ENCODE data around the gene SH3YL1.

Gene SH3YL1

DNA sequence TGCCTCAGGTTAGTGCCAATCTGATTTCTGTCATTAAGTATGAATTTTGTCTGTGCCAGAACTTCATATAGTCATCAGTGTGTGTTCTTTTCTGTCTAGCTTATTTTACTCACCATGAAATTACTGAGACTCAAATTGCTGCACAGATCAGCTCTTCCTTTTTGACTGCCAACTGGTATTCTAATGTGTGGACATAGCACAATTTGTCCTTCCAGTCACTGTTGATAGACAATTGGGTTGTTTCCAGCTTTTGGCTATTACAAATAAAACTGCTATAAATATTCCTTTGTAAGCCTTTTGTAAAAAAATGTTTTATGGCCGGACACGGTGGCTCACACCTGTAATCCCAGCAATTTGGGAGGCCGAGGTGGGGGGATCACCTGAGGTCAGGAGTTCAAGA is 7.7 kb downstream of the SH3YL1 start:
- no peak for DNase-seq

- no peak for DNase-seq
These were observed 8.6 kb downstream of the SH3YL1 start for GRCh38 chr2:255195-255594.

DNA sequence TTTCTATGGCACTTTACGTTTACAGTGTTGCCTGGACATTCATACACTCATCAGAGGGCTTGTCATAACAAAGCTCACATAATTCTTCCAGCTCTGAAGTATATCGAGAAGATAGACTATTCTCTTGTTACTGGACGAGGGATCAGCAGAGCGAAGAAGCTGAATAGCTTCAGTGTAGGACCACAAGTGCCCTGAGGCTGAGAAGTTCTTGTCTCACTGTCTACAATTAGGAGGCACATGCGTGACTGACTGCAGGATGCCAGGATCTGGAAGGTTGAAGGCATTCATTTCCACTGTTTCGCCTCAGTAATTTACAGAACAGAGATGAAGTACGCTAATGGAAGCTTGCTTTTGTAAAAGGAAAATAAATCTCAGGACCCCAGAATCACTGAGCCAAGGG is 9.6 kb downstream of the SH3YL1 start:
- DNase-seq: no peak

DNA sequence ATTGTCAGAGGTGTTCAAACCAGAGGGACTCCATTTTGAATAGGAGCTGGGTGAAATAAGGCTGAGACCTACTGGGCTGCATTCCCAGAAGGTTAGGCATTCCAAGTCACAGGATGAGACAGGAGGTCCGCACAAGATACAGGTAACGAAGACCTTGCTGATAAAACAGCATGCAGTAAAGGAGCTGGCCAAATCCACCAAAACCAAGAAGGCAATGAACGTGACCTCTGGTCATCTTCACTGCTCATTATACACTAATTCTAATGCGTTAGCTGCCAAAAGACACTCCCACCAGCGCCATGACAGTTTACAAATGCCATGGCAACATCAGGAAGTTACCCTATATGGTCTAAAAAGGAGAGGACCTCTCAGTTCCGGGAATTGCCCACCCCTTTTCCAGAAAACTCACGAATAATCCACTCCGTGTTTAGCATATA is 10.6 kb downstream of the SH3YL1 start:
- DNase-seq: no peak

- no peak for DNase-seq
These were observed 11.7 kb downstream of the SH3YL1 start for GRCh38 chr2:252001-252602.

GRCh38 chr2:249538-250042 is 14.2 kb downstream of the SH3YL1 start:
- no peak for DNase-seq

DNA sequence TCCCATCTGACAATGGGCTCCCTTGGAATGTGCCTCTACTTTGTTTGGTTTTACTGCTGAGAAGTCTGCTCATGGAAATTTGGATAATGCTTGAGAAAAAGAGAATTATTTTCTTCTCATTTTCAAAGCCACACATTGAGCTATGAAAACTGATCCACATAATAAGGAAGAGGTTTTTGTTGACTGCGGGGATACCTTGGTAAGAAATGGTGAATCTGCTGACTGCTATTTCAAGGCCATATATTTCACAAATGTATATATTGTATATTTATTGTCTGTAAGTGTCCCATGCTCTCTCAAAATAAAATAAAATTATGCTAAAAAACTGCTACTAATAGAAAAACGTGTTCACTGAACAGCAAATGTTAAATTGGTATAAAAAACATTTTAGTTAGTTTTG is 15.1 kb downstream of the SH3YL1 start:
- DNase-seq: no peak

DNA sequence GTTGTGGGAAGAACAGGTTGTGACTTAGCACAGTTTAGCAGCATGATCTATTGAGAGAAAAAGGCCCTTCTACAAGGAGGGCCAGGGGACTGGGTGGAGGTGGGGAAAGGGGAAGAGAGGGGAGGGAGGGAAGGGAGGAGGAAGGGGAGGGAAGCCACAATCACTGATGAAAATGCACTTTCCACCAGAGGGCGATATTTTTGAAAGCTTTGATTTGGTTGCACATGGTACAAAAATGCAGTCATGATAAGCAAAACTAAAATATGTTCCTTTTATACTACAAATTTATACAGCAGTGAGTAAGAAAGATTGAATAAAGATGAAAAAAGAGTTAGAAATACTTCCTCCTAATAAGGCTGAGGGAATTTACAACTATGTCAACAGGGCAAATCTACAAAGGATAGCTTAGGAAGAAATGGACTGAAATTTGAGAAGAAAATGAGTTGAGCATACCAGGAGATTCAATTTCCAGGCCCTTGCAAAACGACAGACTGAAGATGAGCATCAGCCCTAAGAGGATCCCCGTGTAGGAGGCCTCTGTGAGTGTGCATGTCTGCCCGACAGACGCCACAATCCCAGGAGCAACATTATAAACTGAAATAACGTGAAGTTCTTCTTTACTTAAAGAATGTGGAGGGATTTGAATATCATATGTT is 17.2 kb downstream of the SH3YL1 start:
- DNase-seq: peak; percentile 48

DNA sequence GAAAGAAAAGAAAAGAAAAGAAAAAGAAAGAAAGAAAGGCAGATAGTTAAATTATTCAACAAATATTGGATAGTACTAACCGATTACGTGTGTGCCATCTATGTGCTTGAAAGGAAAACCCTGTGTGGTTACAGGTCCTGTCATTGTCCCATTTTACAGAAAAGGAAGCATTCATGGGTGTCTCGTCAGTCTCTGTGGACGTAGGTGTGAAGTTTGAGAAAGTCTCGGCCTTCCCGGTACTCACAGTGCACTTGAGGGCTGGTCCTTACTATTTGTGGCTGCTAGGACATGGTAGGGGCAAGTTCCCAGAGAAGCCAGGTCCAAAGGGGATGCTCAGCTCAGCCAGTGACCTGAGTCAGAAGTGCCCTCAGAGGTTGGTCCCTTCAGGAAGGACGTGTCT is 19.3 kb downstream of the SH3YL1 start:
- DNase-seq: no peak

GRCh38 chr2:238869-239268 is 25.0 kb downstream of the SH3YL1 start:
- no peak for DNase-seq

GRCh38 chr2:238431-238830 is 25.4 kb downstream of the SH3YL1 start:
- DNase-seq: no peak

GRCh38 chr2:237878-238277 is 26.0 kb downstream of the SH3YL1 start:
- DNase-seq: peak; percentile 17

GRCh38 chr2:236993-237539 is 26.8 kb downstream of the SH3YL1 start:
- peak; percentile 12 for DNase-seq

GRCh38 chr2:234421-234820 is 29.4 kb downstream of the SH3YL1 start:
- no peak for DNase-seq

DNA sequence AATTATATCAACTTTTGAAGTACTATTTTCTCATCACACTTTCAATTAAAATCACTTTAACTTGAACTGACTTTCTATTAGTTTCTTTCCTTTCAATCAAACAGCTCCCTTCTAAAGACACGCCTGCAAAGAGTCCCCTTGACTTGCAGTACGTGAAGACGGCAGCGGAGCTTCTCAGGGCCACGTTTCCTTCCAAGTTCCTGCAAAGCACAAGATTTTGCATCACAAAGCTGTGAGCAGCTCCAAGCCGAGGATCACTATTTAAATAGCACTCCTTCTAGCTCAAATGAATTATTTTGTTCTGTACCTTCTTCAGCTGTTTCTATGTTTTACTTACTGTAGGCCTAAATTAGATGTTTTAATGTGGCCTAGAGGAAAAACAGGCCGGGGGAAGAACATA is 30.8 kb downstream of the SH3YL1 start:
- DNase-seq: no peak

DNA sequence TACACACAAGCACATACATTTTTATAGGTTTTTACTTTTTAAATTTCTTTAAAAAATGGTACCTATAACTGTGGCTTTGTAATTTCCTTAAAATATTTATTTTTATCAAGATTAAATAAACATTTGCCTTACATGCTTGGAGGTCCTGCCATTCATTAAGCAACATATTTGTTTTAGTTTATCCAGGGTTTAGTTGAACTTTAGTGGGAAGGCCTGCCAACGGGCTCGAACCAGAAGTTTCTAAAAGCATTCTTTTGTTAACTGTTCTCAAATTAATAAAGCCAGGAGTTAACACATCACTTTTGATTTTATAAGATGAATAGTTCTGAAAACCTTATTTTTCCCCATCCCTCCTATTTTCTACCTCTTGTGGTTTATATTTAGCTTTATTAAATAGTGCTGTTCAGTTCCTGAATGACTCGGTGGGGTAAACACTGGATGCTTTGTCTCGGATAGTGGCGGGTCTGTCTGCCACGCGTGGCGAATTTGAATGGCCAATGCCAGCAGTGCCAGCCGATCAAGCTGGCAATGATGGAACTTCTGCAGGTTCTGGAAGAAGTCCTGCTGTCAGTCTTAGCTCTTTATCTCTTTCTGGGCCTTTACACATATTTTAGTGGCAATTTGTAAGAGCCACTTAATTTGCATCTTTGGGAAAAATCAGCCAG is 32.2 kb downstream of the SH3YL1 start:
- DNase-seq: no peak

DNA sequence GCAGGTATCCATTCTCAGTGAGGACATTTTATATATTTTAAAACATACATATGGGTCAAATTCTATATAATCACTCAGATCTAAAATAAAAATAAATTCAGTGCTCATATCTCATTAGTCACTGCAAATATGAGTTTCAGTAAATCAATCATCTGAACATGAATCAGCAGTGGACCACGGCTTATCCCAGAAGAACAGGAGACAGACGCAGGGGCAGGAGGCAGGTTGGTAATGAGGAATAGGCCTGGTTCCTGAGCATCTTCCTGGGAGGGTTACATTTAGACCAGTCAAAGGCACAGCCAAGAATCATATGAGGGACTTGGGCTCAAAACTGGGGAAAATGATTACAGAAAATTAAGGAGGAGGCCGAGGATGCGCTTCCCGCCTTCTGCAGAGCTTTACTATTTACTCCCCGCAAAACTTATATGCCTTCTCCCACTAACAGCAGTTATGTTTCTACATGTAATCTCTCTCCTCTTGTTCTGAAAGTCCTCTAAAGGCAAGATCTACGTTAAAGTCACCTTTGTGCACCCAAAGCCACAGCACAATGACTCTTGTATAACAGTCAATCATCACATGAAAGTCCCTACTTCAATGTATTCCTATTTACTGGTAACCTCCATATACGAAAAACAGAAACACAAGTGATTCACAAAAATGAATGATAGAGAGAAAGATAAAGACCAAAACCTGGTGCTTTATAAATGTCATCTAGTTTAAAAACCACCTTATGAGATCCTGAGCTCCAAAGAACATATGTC is 35.1 kb downstream of the SH3YL1 start:
- DNase-seq: no peak

DNA sequence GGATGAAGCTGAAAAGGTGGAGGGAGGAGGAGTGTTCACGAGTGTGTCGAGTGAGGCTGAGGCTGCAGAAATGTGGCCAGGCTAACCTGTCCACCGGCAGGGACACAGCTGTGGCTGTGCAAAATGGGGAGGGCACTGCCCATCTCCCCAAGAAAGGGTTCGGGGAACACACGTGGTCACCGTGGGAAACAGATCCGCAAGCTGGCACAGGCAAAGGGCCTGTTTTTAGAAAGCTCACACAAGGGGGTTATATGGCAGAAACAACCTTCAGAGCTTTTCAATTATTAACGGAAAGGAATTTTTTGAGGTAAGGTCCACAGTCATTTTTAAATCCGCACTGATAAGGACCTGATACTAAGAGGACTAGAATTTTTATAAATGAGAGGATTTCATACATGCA is 35.7 kb downstream of the SH3YL1 start:
- DNase-seq: no peak

DNA sequence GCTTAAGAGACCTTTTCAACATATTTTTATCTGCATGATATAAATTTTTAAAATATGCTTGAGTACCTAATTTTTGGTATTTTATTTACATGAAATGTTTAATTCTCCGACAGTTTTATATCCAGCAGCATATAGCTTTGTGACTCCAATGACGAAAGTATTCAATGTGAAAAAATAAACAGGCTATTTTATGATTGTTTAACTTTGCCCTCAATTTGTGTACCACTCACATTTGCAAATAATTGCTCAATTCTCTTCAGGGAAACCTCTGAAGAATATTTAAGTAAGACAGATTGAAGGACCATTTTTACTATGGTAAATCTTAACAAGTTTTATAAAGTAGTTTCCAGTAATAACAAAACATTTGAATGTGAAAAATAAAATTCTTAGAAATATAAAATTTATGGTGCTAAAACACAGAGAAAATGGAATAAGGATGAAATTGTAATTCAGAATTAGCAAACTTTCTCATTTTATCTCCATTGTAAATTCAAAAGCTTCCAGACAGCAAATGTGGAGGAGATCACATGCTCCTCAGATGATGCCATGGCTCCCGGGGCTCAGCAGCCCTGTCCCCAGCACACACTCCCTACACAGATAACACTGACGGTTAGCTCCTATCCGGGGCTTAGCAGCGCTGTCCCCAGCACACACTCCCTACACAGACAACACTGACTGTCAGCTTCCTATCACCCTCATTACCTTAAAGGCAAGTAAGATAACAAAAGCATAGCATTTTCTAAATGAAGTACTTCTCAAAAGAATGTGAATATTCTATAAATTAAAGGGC is 39.7 kb downstream of the SH3YL1 start:
- no peak for DNase-seq

GRCh38 chr2:223451-223850 is 40.4 kb downstream of the SH3YL1 start:
- DNase-seq: no peak

DNA sequence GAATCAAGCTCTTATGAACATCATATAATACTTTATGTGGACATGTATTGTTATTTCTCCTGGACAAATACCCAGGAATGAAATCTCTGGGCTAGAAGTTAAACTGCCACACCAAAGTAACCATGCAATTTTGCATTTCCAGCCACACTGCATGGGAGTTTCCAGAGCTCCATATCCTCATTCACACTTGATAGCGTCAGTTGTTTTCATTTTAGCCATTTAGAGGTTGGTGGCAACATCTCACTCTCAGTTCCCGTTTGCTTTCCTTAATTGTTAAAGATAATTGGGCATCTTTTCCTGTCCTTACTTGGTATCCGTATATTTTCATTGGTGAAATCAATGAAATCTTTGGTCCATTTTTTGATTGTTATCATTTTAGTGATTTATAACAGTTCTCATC is 47.8 kb downstream of the SH3YL1 start:
- no peak for DNase-seq

- no peak for DNase-seq
These were observed 49.7 kb downstream of the SH3YL1 start for GRCh38 chr2:213932-214693.
